SJCRH30 (cell line): ENCODE results near the gene CUX1. TPM values are rescaled to one million over a fixed set of nuclear protein-coding genes. Genes with fewer than 3 reads are reported as not detected.
"Not testable (repeated sequence)": the region's sequence is repeated elsewhere in the genome, so short reads cannot be mapped to it uniquely, and the experiment has no call there.

Experiments used
- DNase-seq, 2 experiments: peaks; one replicate each; pipeline ENCODE4 v3.0.0-alpha.2; 2015 to 2020
- H3K27ac ChIP-seq: fragments of 250-450 bp; sonication (Bioruptor Pico); 2 replicates; pipeline ENCODE4 v1.5.1; 2020; ENCODE audit warnings: mild to moderate bottlenecking, moderate library complexity
- H3K27me3 ChIP-seq: fragments of 250-450 bp; sonication (Bioruptor Pico); 2 replicates; pipeline ENCODE4 v1.5.1; 2020; ENCODE audit warnings: mild to moderate bottlenecking, moderate library complexity
- H3K36me3 ChIP-seq: fragments of 250-450 bp; sonication (Bioruptor Pico); 2 replicates; pipeline ENCODE4 v1.5.1; 2020; ENCODE audit warnings: mild to moderate bottlenecking, moderate library complexity
- H3K4me1 ChIP-seq: fragments of 250-450 bp; sonication (Bioruptor Pico); 2 replicates; pipeline ENCODE4 v1.5.1; 2020; ENCODE audit warnings: mild to moderate bottlenecking, moderate library complexity
- H3K4me3 ChIP-seq: fragments of 250-450 bp; sonication (Bioruptor Pico); 2 replicates; pipeline ENCODE4 v1.5.1; 2020; ENCODE audit warnings: mild to moderate bottlenecking, moderate library complexity
- H3K9me3 ChIP-seq: fragments of 250-450 bp; sonication (Bioruptor Pico); replicated peaks from 2 replicates; pipeline ENCODE4 v1.5.1; 2020; ENCODE audit warnings: mild to moderate bottlenecking, moderate library complexity
- total RNA-seq: library from RNA; depleted of rRNA; stranded (reverse); fragments of >200 nt; shearing (Covaris generic); gene quantifications from 2 replicates; pipeline ENCODE4 v1.2.3, GENCODE V29; 2014

Gene CUX1
- total RNA-seq, 1 experiment from 2014 or later: 29.1 TPM

- Histone ChIP-seq H3K36me3 (no peaks in the 10 kb centered on the region), H3K27ac (no peak overlapping the region), H3K27me3 (no peaks in the 10 kb centered on the region), H3K9me3 (no peaks in the 10 kb centered on the region), H3K4me3 (peak overlapping the region; percentile 77), H3K4me1 (peaks cover 9% of the 10 kb centered on the region)
- DNase-seq: peak; percentile 40 to 64
These were observed 2.2 kb upstream of the CUX1 start for GRCh38 chr7:101814991-101815825.

DNA sequence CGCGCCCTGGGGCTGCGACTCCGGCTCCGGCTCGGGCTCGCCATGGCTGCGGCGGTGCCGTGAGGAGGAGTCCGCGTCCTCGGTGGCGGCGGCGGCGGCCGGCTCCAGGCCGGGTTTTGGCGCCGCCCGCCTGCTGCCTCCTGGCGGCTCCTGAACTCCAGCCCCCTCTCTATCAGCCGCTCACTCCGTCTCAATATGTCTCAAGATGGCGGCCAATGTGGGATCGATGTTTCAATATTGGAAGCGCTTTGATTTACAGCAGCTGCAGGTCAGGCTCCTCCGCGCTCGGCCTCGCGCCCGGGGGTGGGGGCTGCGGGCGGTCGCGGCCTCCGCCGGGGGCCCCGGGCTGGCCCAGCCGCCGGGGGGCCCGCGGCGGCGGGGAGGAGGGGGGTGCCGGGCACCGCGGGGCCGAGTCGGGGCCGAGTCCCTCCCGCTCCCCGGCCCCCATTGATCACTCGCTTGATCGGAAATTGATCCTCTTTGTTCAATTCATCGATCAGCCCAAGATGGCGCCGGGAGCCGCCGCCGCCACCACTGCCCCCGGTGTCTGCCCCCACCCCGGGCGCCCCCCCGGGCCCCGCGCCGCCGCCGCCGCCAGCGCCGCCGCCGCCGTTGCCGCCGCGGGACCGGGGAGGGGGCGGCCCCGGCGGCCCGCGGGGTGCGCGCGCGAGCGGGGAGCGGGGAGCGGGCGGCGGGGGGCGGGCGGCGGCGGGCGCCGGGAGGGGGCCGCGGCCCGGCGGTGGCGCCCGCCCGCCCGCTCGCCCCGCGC lies 1.4 kb upstream of the CUX1 start:
- Histone ChIP-seq H3K4me3 (peak overlapping the region; percentile 79), H3K27ac (peak overlapping the region; percentile 51; the same call in 1 of the 2 replicates), H3K36me3 (no peaks in the 10 kb centered on the region), H3K4me1 (peaks cover 9% of the 10 kb centered on the region), H3K9me3 (no peaks in the 10 kb centered on the region), H3K27me3 (no peaks in the 10 kb centered on the region)
- peak; percentile 74 to 85 for DNase-seq

DNA sequence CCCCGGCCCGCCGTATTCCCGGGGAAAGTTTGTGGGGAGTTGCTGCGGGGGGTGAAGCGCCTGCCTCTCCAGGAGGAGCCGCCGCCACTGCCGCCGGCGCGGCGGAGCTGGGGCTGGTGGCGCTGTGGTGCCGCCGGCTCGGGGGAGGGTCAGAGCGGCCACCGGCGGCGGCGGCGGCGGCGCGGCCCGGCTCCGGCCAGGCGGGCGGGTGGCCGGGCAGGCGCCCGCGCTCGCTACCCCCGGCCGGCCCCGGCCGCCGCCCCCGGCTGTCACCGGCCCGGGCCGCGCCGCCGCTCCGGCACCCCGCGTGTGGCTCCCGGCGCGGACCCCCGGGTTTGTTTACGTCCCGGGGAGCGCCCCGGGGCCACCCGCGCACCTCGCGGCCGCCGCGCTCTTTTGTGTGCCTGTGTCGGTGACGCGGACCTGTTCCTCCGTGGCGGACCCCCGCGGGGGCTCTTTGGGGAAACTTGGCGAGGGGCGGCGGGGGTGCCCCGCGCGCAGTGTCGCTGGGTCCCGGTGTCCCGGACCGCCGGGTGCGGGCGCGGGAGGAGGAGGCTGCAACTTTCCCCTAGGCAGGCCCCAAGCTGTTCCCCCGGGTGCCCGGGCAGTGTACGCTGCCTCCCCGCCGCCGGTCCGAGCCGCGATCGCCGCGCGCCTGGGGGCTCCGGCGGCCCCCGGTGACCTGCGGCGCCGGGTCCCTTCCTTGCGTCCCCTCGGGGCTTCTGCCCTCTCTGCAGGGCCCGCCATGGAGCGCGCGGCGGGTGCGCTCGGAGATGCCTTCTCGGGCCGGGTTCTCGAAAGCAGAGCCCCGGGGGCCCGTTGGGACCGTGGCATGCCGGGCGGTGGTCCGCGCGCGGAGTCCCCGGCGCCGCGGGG lies 593 bp upstream of the CUX1 start:
- H3K27ac ChIP-seq: no peak overlapping the region

DNA sequence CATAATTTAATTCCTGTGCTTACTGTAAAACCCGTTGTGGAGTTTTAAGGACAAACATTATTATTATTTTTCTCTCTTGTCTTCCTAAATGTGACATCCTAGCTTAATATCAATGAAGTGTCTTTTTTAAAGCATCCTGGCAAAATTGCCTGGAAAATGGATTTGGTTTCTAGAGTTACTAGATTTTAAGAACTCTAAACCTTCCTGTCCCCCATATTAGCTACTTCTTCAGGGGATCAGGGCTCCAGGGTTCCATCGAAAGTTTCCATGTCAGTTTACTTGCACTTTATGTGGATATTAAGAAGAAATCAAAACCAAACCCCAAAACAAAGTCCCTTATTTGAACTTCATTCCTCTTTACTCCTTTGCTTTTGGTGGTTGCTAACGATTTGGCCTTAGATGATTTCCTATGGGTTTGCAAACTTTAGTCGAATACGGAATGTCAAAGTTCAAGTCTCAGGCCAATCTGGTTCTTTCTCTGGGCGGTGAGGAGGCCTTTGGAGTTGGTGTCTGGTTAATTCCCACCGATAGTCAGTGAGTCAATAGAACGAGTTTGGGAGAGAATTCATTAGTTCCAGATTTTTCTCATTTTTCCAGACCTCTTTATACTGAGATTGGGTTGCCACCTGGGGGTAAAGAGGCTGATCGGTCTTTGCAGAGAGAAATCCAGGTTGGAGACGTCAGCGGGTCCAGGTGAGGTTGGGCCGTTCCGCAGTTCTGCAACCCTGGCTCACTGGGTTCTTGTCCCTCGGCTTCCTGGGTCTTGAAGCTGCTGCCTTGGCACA lies 1.1 kb downstream of the CUX1 start:
- peaks cover 13% of the 10 kb centered on the region for H3K4me1 ChIP-seq
- H3K4me3 ChIP-seq: no peak overlapping the region
- no peak for DNase-seq

More for the DNA sequence above, 593 bp upstream of the CUX1 start:
- H3K9me3 ChIP-seq: no peaks in the 10 kb centered on the region
- peak overlapping the region; percentile 79 for H3K4me3 ChIP-seq
- peak; percentile 30 to 57 for DNase-seq
- peaks cover 9% of the 10 kb centered on the region for H3K4me1 ChIP-seq
- H3K27me3 ChIP-seq: no peaks in the 10 kb centered on the region
- no peaks in the 10 kb centered on the region for H3K36me3 ChIP-seq

GRCh38 chr7:101819183-101819582 lies 1.8 kb downstream of the CUX1 start:
- H3K4me1 ChIP-seq: peaks cover 13% of the 10 kb centered on the region
- no peak for DNase-seq
- no peak overlapping the region for H3K4me3 ChIP-seq
- peaks cover 3% of the 10 kb centered on the region; the same call in 1 of the 2 replicates for H3K9me3 ChIP-seq
- no peaks in the 10 kb centered on the region for H3K27me3 ChIP-seq
- H3K36me3 ChIP-seq: 0 out of 2 replicates have a peak, but pooled peaks cover 5% of the 10 kb centered on the region
- H3K27ac ChIP-seq: no peak overlapping the region

More for the DNA sequence above, 1.1 kb downstream of the CUX1 start:
- H3K27me3 ChIP-seq: no peaks in the 10 kb centered on the region
- 0 out of 2 replicates have a peak, but pooled peaks cover under 1% of the 10 kb centered on the region for H3K36me3 ChIP-seq
- no peak overlapping the region for H3K27ac ChIP-seq
- no peaks in the 10 kb centered on the region for H3K9me3 ChIP-seq

DNA sequence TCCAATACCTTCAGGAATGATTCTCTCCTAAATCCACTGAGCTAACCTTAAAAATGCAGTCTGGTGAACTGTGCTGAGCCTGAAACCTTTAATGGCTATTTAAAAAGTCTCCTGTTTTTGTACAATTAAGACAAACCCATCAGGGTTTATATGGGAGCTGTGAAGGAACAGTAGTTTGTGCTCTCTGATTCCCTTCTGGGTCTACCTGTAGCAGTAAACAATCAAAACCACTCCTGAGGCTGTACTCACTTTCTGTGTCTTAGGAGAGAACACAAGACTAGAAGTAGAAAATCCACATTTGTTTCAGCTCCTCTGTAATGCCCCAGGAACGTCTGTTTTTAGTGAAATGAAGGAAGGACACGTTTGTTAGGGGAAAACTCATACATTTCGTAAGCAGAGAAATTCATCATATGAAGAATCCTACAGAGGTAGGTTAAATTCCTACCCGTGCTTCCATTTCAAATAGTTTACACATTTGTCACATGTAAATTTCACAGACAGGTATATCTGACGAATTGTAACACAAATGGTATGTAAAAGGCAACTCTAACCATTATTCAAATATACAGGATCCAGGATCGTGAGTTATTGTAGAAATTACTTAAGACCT lies 2.6 kb downstream of the CUX1 start:
- Histone ChIP-seq H3K4me1 (peaks cover 13% of the 10 kb centered on the region), H3K9me3 (peaks cover 3% of the 10 kb centered on the region; the same call in 1 of the 2 replicates), H3K27ac (no peak overlapping the region), H3K4me3 (no peak overlapping the region), H3K36me3 (0 out of 2 replicates have a peak, but pooled peaks cover 5% of the 10 kb centered on the region), H3K27me3 (no peaks in the 10 kb centered on the region)
- no peak for DNase-seq

- Histone ChIP-seq H3K27me3 (no peaks in the 10 kb centered on the region), H3K27ac (no peak overlapping the region), H3K4me3 (no peak overlapping the region), H3K4me1 (peaks cover 13% of the 10 kb centered on the region), H3K9me3 (peaks cover 3% of the 10 kb centered on the region; the same call in 1 of the 2 replicates), H3K36me3 (0 out of 2 replicates have a peak, but pooled peaks cover 8% of the 10 kb centered on the region)
- no peak for DNase-seq
These were observed 3.3 kb downstream of the CUX1 start for GRCh38 chr7:101820703-101821102.

- not testable (repeated sequence) for DNase-seq, H3K4me3 ChIP-seq, H3K9me3 ChIP-seq, H3K36me3 ChIP-seq, H3K27me3 ChIP-seq, H3K27ac ChIP-seq
- peaks cover 13% of the 10 kb centered on the region for H3K4me1 ChIP-seq
These were observed 5.2 kb downstream of the CUX1 start for GRCh38 chr7:101822632-101823031.

DNA sequence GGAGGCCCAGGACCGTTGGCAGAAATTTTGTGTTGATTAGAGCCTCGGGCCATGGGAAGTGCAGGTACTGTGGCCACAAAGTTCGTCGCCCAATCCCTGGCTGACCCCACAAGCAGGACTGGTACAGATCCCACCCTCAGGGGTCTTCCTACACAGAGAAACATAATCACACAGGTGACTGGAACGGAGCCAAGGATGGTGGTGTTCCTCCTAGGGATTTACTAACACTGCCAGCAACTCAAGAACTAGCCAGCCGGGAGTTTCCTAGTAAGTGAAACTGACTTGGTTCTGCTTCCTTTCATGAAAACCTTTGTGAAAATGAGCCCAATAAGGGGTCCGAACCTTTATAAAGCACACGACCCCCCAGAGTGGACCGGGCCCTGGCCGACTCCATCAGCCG lies 5.7 kb downstream of the CUX1 start:
- DNase-seq: peak; percentile 67 to 88
- 0 out of 2 replicates have a peak, but pooled peaks cover 8% of the 10 kb centered on the region for H3K36me3 ChIP-seq
- peaks cover 8% of the 10 kb centered on the region for H3K4me1 ChIP-seq
- no peak overlapping the region for H3K27ac ChIP-seq
- no peaks in the 10 kb centered on the region for H3K27me3 ChIP-seq
- H3K4me3 ChIP-seq: no peak overlapping the region
- peaks cover 3% of the 10 kb centered on the region; the same call in 1 of the 2 replicates for H3K9me3 ChIP-seq

DNA sequence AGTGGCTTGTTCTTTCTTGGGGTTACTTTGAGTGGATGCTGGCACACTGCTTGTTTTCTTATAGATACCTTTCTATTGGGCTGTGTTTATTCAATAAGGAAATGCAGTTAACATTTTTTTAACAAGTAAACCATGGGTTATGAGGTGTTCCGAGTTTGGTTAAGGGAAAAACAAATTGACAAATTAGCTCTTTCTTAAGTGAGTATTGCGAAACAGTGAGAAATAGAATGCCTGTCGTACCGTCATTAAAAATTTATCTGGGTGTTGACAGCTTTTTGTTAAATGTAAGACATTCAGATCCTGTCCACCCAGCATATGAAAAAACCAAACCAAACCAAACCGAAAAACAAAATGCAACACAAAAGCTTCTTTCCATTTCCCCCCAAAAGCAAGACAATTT lies 6.2 kb downstream of the CUX1 start:
- Histone ChIP-seq H3K4me3 (no peak overlapping the region), H3K27ac (no peak overlapping the region), H3K36me3 (0 out of 2 replicates have a peak, but pooled peaks cover 8% of the 10 kb centered on the region), H3K9me3 (peaks cover 3% of the 10 kb centered on the region; the same call in 1 of the 2 replicates), H3K4me1 (peaks cover 8% of the 10 kb centered on the region), H3K27me3 (no peaks in the 10 kb centered on the region)
- DNase-seq: no peak

GRCh38 chr7:101824440-101824839 lies 7.0 kb downstream of the CUX1 start:
- Histone ChIP-seq H3K27ac (no peak overlapping the region), H3K9me3 (peaks cover 3% of the 10 kb centered on the region; the same call in 1 of the 2 replicates), H3K4me3 (no peak overlapping the region), H3K4me1 (peaks cover 8% of the 10 kb centered on the region), H3K36me3 (0 out of 2 replicates have a peak, but pooled peaks cover 8% of the 10 kb centered on the region), H3K27me3 (no peaks in the 10 kb centered on the region)
- DNase-seq: no peak

GRCh38 chr7:101826081-101826835 lies 8.8 kb downstream of the CUX1 start:
- DNase-seq: no peak
- Histone ChIP-seq H3K36me3 (0 out of 2 replicates have a peak, but pooled peaks cover 8% of the 10 kb centered on the region), H3K27ac (no peak overlapping the region), H3K9me3 (peaks cover 3% of the 10 kb centered on the region; the same call in 1 of the 2 replicates), H3K4me1 (peaks cover 8% of the 10 kb centered on the region), H3K4me3 (no peak overlapping the region), H3K27me3 (no peaks in the 10 kb centered on the region)
